B cell (primary cell): Measurements from ENCODE around the gene MAP6.

Source experiments
- CTCF ChIP-seq: fragments of 200-600 bp; IDR thresholded peaks from one replicate; pipeline ENCODE4 v1.8.0; 2022; ENCODE audit warnings: antibody characterized with exemption, mild to moderate bottlenecking
- EZH2 ChIP-seq: IDR thresholded peaks from 2 replicates; pipeline ENCODE4 v1.6.1; 2012; ENCODE audit warnings: borderline replicate concordance, low read depth, mild to moderate bottlenecking, moderate library complexity, low read length; ENCODE audit not compliant: insufficient read depth, poor library complexity, severe bottlenecking

- TF ChIP-seq CTCF (no peak), EZH2 (no peak)
Measured at GRCh38 chr11:75642402-75643113, 26.3 kb downstream of the MAP6 start.
